Naive thymus-derived CD4-positive, alpha-beta T cell (primary cell): Measurements from ENCODE around the gene ARRDC4. TPM values are rescaled to one million over a fixed set of nuclear protein-coding genes. Genes with fewer than 3 reads are reported as not detected.

Source experiments
- ATAC-seq: fragments of 150-1000 bp; cut with Tn5 transposase; 2 replicates; pipeline ENCODE4 v1.10.0; 2021; ENCODE audit warnings: mild to moderate bottlenecking, moderate library complexity
- CTCF ChIA-PET: fragments of 350-600 bp; sonication (Branson Sonifier 250); formaldehyde crosslinking; loops from one replicate; lab custom pipeline; 2021; ENCODE audit warnings: antibody characterized with exemption; lab: Charles Lee
- POLR2A ChIA-PET: fragments of 350-600 bp; sonication (Branson Sonifier 250); formaldehyde crosslinking; loops from one replicate; lab custom pipeline; 2021; ENCODE audit warnings: antibody characterized with exemption, inconsistent platforms; lab: Charles Lee
- DNase-seq, 9 donors: peaks; one replicate each; pipeline versions ENCODE4 v3.0.0 to v3.0.0-alpha.2; 2020 to 2022; ENCODE audit warnings: mixed read lengths in 1 of 9
- H3K27ac ChIP-seq: one replicate; pipeline ENCODE4 v1.7.0; 2013; ENCODE audit warnings: mild to moderate bottlenecking, low read depth, low read length, moderate library complexity
- H3K27me3 ChIP-seq, 2 donors: one replicate each; pipeline ENCODE4 v1.7.0; 2013; ENCODE audit warnings: low read length in 2 of 2, mild to moderate bottlenecking in 2 of 2, moderate library complexity in 2 of 2; ENCODE audit not compliant: control insufficient read depth in 2 of 2, insufficient read depth in 2 of 2
- H3K36me3 ChIP-seq, 3 experiments: 1 replicate in 2 of 3; 2 replicates in 1 of 3; pipeline ENCODE4 v1.7.0; 2013; ENCODE audit warnings: low read length in 3 of 3, mild to moderate bottlenecking in 3 of 3, moderate library complexity in 1 of 3; ENCODE audit not compliant: insufficient read depth in 3 of 3, control insufficient read depth in 2 of 3
- H3K4me1 ChIP-seq, 2 donors: one replicate each; pipeline ENCODE4 v1.7.0; 2013; ENCODE audit warnings: low read length in 2 of 2, mild to moderate bottlenecking in 2 of 2, moderate library complexity in 1 of 2; ENCODE audit not compliant: control insufficient read depth in 2 of 2, insufficient read depth in 2 of 2
- H3K4me3 ChIP-seq: 2 replicates; pipeline ENCODE4 v1.7.0; 2013; ENCODE audit warnings: mild to moderate bottlenecking, low read length
- H3K9me3 ChIP-seq, 3 experiments: 1 replicate in 2 of 3; 2 replicates in 1 of 3; pipeline ENCODE4 v1.7.0; 2013; ENCODE audit warnings: low read length in 3 of 3; ENCODE audit not compliant: control insufficient read depth in 2 of 3
- H3K27ac Mint-ChIP-seq, 9 donors: one replicate each; pipeline ENCODE4 v1.8.0; 2020 to 2022; ENCODE audit warnings: mixed read lengths in 9 of 9, mild to moderate bottlenecking in 8 of 9, moderate library complexity in 5 of 9, inconsistent platforms in 2 of 9
- H3K27me3 Mint-ChIP-seq, 5 donors: one replicate each; pipeline ENCODE4 v1.8.0; 2021 to 2022; ENCODE audit warnings: mixed read lengths in 5 of 5, mild to moderate bottlenecking in 1 of 5
- H3K36me3 Mint-ChIP-seq, 5 donors: one replicate each; pipeline ENCODE4 v1.8.0; 2020 to 2022; ENCODE audit warnings: mixed read lengths in 5 of 5, mild to moderate bottlenecking in 3 of 5, inconsistent platforms in 1 of 5
- H3K4me1 Mint-ChIP-seq, 7 donors: one replicate each; pipeline ENCODE4 v1.8.0; 2020 to 2022; ENCODE audit warnings: mixed read lengths in 7 of 7, mild to moderate bottlenecking in 3 of 7, inconsistent platforms in 1 of 7
- H3K4me3 Mint-ChIP-seq, 10 donors: one replicate each; pipeline ENCODE4 v1.8.0; 2020 to 2022; ENCODE audit warnings: mild to moderate bottlenecking in 10 of 10, mixed read lengths in 10 of 10, moderate library complexity in 6 of 10, inconsistent platforms in 2 of 10
- H3K9me3 Mint-ChIP-seq, 11 donors: one replicate each; pipeline ENCODE4 v1.8.0; 2020 to 2022; ENCODE audit warnings: mixed read lengths in 11 of 11, mild to moderate bottlenecking in 4 of 11, inconsistent platforms in 1 of 11, moderate library complexity in 1 of 11
- intact Hi-C, 2 donors: fragments of 100-400 bp; cut with micrococcal nuclease; formaldehyde crosslinking; loops; one replicate each; pipeline ENCODE4 v1.15.1; 2023
- polyA plus RNA-seq, 2 donors: library from polyadenylated mRNA; unstranded; fragments of 300-500 nt; fragmentation: Illumina TruSeq; gene quantifications; one replicate each; pipeline ENCODE4 v1.2.3, GENCODE V29; 2021
- total RNA-seq, 6 experiments: library from RNA in 5 of 6; stranded (reverse) in 5 of 6; gene quantifications; 1 replicate in 5 of 6; 2 replicates in 1 of 6; pipeline ENCODE4 v1.2.3 and lab custom pipeline; 2021 to 2026

ARRDC4 gene
- total and polyA plus RNA-seq, 7 experiments from 2014 or later, result 0.59 to 6.8 (median 0.90) TPM

GRCh38 chr15:97953748-97954147 is 6.8 kb upstream of the ARRDC4 start:
- no peaks in the 10 kb centered on the region for H3K27me3 ChIP-seq
- H3K36me3 ChIP-seq, result no peaks in the 10 kb centered on the region
- ChIA-PET POLR2A (no interaction called here), CTCF (no interaction called here)
- DNase-seq (no peak), ATAC-seq (no peak)
- Mint-ChIP-seq H3K36me3 (no peaks in the 10 kb centered on the region), H3K4me3 (no peak overlapping the region), H3K4me1 (peaks cover 0 to 4% (median 0%) of the 10 kb centered on the region in 7 donors), H3K27me3 (peaks cover 0 to 15% (median 4%) of the 10 kb centered on the region in 5 donors), H3K27ac (no peak overlapping the region), H3K9me3 (peaks cover 0 to 2% (median 0%) of the 10 kb centered on the region in 11 donors)
- H3K9me3 ChIP-seq, result no peaks in the 10 kb centered on the region
- intact Hi-C loops, result no loop called here
- no peak overlapping the region for H3K4me3 ChIP-seq
- no peak overlapping the region for H3K27ac ChIP-seq
- H3K4me1 ChIP-seq, result no peaks in the 10 kb centered on the region

- Mint-ChIP-seq H3K4me1 (peaks cover 5 to 14% (median 12%) of the 10 kb centered on the region in 7 donors), H3K9me3 (peaks cover 0 to 2% (median 0%) of the 10 kb centered on the region in 11 donors), H3K4me3 (no peak overlapping the region), H3K27ac (no peak overlapping the region), H3K27me3 (peaks cover 0 to 20% (median 4%) of the 10 kb centered on the region in 5 donors), H3K36me3 (no peaks in the 10 kb centered on the region)
- H3K27ac ChIP-seq, result no peak overlapping the region
- POLR2A ChIA-PET, result no interaction called here
- H3K9me3 ChIP-seq, result no peaks in the 10 kb centered on the region
- H3K4me3 ChIP-seq, result no peak overlapping the region
- intact Hi-C loops, result no loop called here
- CTCF ChIA-PET, result interaction anchor here (0.6 kb wide), 1 partner anchor 217 kb away, joined by 3 read pairs; no protein-coding TSS in a partner anchor
- peaks cover 0 to 5% of the 10 kb centered on the region in 2 donors for H3K4me1 ChIP-seq
- no peaks in the 10 kb centered on the region for H3K36me3 ChIP-seq
- DNase-seq (no peak), ATAC-seq (no peak)
- no peaks in the 10 kb centered on the region for H3K27me3 ChIP-seq
Measured at GRCh38 chr15:97955035-97955434, 5.5 kb upstream of the ARRDC4 start.

GRCh38 chr15:97955529-97955928 is 5.0 kb upstream of the ARRDC4 start:
- Histone ChIP-seq H3K36me3 (no peaks in the 10 kb centered on the region), H3K27ac (no peak overlapping the region), H3K27me3 (no peaks in the 10 kb centered on the region), H3K9me3 (no peaks in the 10 kb centered on the region), H3K4me1 (peaks cover 0 to 5% of the 10 kb centered on the region in 2 donors), H3K4me3 (no peak overlapping the region)
- POLR2A ChIA-PET, result no interaction called here
- CTCF ChIA-PET, result interaction anchor here (0.6 kb wide), 1 partner anchor 216 kb away, joined by 3 read pairs; no protein-coding TSS in a partner anchor
- no peaks in the 10 kb centered on the region for H3K36me3 Mint-ChIP-seq
- H3K27me3 Mint-ChIP-seq, result peaks cover 0 to 22% (median 4%) of the 10 kb centered on the region in 5 donors
- peaks cover 5 to 18% (median 15%) of the 10 kb centered on the region in 7 donors for H3K4me1 Mint-ChIP-seq
- intact Hi-C loops, result no loop called here
- ATAC-seq (no peak), DNase-seq (no peak)
- H3K27ac Mint-ChIP-seq, result no peak overlapping the region
- H3K4me3 Mint-ChIP-seq, result no peak overlapping the region
- H3K9me3 Mint-ChIP-seq, result peaks cover 0 to 4% (median 0%) of the 10 kb centered on the region in 11 donors

GRCh38 chr15:97959724-97960363 is 659 bp upstream of the ARRDC4 start:
- H3K4me1 ChIP-seq, result peaks cover 0 to 13% of the 10 kb centered on the region in 2 donors
- H3K9me3 ChIP-seq, result no peaks in the 10 kb centered on the region
- ATAC-seq (no peak), DNase-seq (no peak)
- CTCF ChIA-PET, result no interaction called here
- H3K4me3 ChIP-seq, result peak overlapping the region; percentile 35
- no peaks in the 10 kb centered on the region for H3K36me3 ChIP-seq
- peaks cover 14 to 41% (median 21%) of the 10 kb centered on the region in 7 donors for H3K4me1 Mint-ChIP-seq
- peak overlapping the region; percentile 63 for H3K27ac ChIP-seq
- peak overlapping the region; percentile 72 to 93 (median 86) for H3K4me3 Mint-ChIP-seq
- peaks cover 0 to 3% (median 0%) of the 10 kb centered on the region in 5 donors for H3K36me3 Mint-ChIP-seq
- peaks cover 0 to 4% (median 0%) of the 10 kb centered on the region in 11 donors for H3K9me3 Mint-ChIP-seq
- POLR2A ChIA-PET, result no interaction called here
- H3K27me3 Mint-ChIP-seq, result peaks cover 0 to 44% (median 0%) of the 10 kb centered on the region in 5 donors
- no peaks in the 10 kb centered on the region for H3K27me3 ChIP-seq
- intact Hi-C loops, result loop anchor here (1.0 to 10.0 kb wide), 5 partner anchors 200 to 1965 kb away; partner anchors contain the start of genes IGF1R (in 1 of the 2) and LRRC28 (in 1 of the 2)
- peak overlapping the region; percentile 71 to 98 (median 87) for H3K27ac Mint-ChIP-seq

GRCh38 chr15:97961067-97961954 is 808 bp downstream of the ARRDC4 start:
- Mint-ChIP-seq H3K27ac (peak overlapping the region; percentile 14 to 95 (median 57)), H3K36me3 (peaks cover 0 to 11% (median under 1%) of the 10 kb centered on the region in 5 donors), H3K4me1 (peaks cover 17 to 43% (median 21%) of the 10 kb centered on the region in 7 donors), H3K4me3 (peak overlapping the region; percentile 50 to 89 (median 82)), H3K27me3 (peaks cover 0 to 36% (median 0%) of the 10 kb centered on the region in 5 donors), H3K9me3 (peaks cover 0 to 4% (median 0%) of the 10 kb centered on the region in 11 donors)
- Histone ChIP-seq H3K4me1 (peaks cover 0 to 13% of the 10 kb centered on the region in 2 donors), H3K36me3 (peaks cover 0 to 2% (median 0%) of the 10 kb centered on the region in 3 experiments), H3K9me3 (no peaks in the 10 kb centered on the region), H3K4me3 (peak overlapping the region; percentile 45), H3K27me3 (no peaks in the 10 kb centered on the region), H3K27ac (peak overlapping the region; percentile 79)
- intact Hi-C loops, result loop anchor here (2.0 to 10.0 kb wide), 3 partner anchors 687 to 1963 kb away; partner anchors contain the start of genes IGF1R (in 1 of the 2) and LRRC28 (in 1 of the 2)
- peak in 5 of 9 donors; percentile 2 to 45 (median 12) for DNase-seq
- no peak for ATAC-seq
- ChIA-PET CTCF (no interaction called here), POLR2A (no interaction called here)

- H3K27me3 Mint-ChIP-seq, result peaks cover 0 to 34% (median 0%) of the 10 kb centered on the region in 5 donors
Measured at GRCh38 chr15:97962263-97962662, 1.8 kb downstream of the ARRDC4 start.

More at GRCh38 chr15:97962263-97962662, 1.8 kb downstream of the ARRDC4 start:
- peaks cover 0 to 13% of the 10 kb centered on the region in 2 donors for H3K4me1 ChIP-seq
- no peak for DNase-seq
- CTCF ChIA-PET, result no interaction called here
- H3K27ac Mint-ChIP-seq, result peak overlapping the region in 2 of 9 donors; percentile 1 to 20
- ATAC-seq, result no peak
- H3K9me3 Mint-ChIP-seq, result peaks cover 0 to 4% (median 0%) of the 10 kb centered on the region in 11 donors
- peaks cover 17 to 45% (median 21%) of the 10 kb centered on the region in 7 donors for H3K4me1 Mint-ChIP-seq
- H3K9me3 ChIP-seq, result no peaks in the 10 kb centered on the region
- H3K36me3 ChIP-seq, result peaks cover 0 to 2% (median 0%) of the 10 kb centered on the region in 3 experiments
- intact Hi-C loops, result loop anchor here (5.0 to 10.0 kb wide), 2 partner anchors 1290 to 1963 kb away; partner anchors contain the start of gene LRRC28 (in 1 of the 2)
- H3K27me3 ChIP-seq, result no peaks in the 10 kb centered on the region
- H3K27ac ChIP-seq, result no peak overlapping the region
- POLR2A ChIA-PET, result no interaction called here
- peak overlapping the region in 9 of 10 donors; percentile 37 to 89 (median 82) for H3K4me3 Mint-ChIP-seq
- no peak overlapping the region for H3K4me3 ChIP-seq
- H3K36me3 Mint-ChIP-seq, result peaks cover 0 to 11% (median 3%) of the 10 kb centered on the region in 5 donors
